ENCODE results near the gene OTOP2.
"Not testable (repeated sequence)": the region's sequence is repeated elsewhere in the genome, so short reads cannot be mapped to it uniquely, and the experiment has no call there.

OTOP2 gene

DNA sequence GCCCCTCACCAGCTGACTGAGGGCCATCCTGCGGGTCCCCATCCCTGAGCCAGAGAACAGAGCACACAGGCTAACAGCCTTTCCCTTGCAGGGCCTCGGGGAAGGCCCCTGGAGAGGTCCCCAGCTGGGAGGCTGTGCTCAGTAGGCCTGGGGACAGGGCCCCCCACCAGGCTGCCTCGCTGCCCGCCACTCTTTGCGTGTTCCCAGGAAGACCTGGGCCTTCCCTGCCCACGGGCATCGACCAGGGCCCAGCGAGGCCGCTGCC is 47.7 kb downstream of the OTOP2 start:
- ATAC-seq (no peak), DNase-seq (no peak)

DNA sequence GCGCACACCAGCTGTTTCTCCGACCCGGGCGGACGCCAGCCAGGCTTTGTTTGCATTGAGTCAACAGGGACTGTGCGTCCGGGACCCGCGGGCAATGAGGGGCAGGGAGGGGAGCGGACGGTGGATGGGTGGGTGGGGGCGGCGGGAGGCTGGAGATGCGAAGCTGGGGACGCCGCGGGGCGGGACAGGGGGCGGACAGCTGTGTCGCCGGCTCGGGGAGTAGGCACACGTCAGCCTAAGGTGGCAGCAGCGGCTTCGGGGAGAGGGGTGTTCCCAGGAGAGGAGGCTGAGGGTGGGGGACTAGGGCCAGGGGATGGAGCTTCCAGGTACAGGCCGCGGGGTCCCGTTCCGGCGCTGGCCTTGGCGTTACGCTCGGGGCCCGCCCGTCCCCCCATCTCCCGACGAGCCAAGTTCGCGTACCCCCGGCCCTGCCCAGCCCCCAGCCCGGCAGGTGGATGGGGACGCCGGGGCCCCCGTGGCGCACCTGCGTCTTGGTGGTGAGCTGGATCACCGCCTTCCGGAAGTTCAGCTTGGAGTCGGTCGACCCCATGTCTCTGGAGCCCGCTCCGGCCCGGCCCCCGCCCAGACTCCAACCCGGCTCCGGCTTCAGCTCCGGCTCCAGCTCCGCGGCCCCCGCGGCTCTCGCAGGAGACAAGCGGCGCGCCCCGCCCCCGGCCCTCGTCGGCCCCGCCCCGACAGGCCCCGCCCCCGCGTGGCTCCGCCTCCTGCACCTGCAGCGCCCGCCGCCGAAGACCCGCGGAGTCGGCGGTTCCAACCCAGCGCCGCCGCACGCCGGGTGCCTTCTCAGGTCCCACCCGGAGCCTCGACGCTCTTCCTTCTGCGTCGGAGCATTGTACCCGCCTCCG is 48.3 kb downstream of the OTOP2 start, which contains the start of gene HID1:
HID1 (minus strand) TSS at position 653 of the 866 bp plus-strand sequence; CDS start at position 550, 103 bp downstream.
- ATAC-seq (peak; percentile 86), DNase-seq (peak; percentile 82)

DNA sequence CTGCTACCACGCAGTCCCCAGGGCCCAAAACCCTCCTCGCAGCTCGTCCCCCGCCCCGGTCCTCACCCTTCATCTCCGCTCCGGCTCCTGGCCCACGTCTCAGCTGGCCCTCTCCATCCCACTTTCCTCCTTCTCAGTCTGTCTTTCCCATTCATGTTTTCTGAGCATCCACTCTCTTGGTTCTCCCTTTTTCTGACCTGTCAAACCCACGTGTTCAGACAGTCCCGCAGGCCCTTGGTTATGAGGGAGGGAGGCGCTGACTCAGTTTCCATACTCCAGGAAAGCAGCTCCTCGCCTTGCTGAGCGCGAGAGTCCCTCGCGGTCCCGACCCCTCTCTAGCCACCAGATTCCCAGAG is 48.9 kb downstream of the OTOP2 start:
- ATAC-seq = no peak

DNA sequence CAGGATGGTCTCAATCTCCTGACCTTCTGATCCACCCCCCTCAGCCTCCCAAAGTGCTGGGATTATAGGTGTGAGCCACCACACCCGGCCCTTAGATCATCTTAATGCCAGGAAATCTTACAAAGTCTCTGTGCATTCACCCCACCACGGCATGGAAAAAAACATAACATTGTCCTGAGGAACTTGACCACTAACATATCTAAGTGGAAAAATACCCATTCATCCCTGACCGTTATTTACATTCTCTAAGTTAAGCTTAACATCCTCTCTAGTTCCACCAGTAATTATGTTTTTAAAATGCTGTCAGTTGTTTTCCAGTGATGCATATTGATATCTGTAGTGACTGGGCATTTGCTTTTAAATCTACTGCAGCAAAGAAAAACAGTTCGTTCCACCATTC is 51.9 kb downstream of the OTOP2 start:
- no peak for DNase-seq
- ATAC-seq = no peak

More for the DNA sequence above, 48.9 kb downstream of the OTOP2 start:
- no peak for DNase-seq

DNA sequence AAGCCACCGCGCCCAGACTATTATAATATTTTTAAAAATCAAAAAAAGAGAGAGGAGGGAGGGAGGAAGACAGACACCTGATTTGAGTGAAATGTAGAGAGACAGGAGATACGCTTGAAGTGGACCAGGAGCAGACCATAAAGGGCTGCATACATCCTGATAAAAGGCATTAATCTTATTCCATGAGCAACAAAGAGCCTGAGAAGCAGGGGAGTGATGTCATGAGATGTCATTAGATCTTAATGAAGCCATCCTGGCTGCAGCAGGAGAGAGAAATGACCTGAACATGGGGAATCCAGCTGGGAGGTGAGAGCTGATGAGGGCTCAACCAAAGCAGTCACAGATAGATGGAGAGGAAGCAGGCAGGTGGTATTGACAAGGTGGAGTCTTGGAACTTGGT is 53.7 kb downstream of the OTOP2 start:
- DNase-seq (no peak), ATAC-seq (no peak)

DNA sequence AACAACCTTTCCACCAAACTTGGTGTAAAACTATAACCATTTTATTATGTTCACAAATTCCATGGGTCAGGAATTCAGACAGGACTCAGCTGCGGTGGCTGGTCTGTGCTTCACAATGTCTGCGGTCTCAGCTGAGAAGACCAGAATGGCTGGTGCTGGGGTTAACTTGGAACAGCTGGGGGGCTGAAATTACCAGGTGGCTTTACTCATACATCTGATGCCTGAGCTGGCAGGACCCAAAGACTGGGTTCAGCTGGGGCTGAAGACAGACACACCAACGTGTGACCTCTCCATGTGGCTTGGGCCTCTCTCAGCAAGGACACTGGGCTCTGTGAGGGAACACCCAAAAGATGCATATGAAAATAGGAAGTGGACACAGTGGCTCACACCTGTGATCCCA is 54.2 kb downstream of the OTOP2 start:
- DNase-seq (no peak), ATAC-seq (no peak)

DNA sequence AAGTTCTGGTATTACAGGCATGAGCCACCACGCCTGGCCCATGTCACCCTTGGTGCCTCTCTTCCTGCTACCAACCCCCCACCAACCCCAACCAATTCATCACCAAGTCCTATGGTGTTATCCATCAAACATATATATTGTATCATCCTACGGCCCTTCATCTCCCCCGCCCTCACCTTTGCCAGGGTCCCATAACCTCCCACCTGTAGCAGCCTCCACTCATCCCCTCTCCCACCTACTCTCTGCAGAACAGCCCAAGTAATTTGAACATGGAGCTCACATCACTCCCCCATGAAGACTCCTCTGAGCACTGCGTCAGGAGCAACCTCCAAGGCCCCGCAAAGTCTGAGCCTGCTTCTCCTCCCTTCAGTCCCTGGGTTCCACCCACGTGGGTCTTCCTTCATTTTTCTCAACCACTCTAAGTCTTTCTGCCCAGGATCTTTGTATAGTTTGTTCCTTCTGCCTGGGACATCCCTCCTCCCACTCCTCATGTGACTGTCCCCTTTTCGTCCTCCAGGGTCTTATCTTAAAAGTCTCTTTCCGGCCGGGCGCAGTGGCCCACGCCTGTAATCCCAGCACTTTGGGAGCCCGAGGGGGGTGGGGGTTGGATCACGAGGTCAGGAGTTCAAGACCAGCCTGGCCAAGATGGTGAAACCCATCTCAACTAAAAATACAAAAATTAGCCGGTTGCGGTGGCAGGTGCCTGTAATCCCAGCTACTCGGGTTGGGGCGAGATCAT is 55.5 kb downstream of the OTOP2 start:
- DNase-seq (no peak), ATAC-seq (no peak)

DNA sequence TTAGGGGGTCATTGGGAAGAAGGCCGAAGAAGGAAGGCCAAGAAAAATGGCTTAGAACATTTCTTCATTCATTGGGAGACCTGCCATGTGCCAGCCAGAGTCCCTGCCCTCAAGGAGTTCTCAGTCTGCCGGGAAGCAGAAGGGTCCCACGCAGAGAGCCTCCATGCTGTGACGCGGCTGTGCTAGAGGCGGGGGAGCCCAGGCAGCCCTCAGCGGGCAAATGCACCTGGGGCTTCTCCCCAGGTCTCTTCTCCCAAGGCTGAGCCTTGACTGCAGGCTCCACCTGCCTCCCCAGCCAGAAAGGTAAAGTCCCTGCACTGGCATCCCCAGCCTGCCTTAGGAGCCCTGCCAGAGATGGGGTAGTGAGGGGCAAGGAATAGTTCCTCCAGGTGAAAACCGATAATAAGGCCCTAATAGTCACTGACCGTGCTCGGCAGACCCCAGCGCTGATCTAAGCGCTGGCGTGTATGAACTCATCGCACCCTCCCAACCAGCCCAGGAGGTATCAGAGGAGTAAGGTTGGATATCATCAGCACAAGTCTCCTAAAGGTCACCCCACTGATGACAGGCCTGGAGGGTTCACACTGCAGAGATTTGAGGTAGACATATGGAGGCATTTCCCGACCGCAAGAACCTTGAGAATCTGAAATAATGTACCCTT is 57.4 kb downstream of the OTOP2 start:
- DNase-seq (no peak), ATAC-seq (peak; percentile 65)

DNA sequence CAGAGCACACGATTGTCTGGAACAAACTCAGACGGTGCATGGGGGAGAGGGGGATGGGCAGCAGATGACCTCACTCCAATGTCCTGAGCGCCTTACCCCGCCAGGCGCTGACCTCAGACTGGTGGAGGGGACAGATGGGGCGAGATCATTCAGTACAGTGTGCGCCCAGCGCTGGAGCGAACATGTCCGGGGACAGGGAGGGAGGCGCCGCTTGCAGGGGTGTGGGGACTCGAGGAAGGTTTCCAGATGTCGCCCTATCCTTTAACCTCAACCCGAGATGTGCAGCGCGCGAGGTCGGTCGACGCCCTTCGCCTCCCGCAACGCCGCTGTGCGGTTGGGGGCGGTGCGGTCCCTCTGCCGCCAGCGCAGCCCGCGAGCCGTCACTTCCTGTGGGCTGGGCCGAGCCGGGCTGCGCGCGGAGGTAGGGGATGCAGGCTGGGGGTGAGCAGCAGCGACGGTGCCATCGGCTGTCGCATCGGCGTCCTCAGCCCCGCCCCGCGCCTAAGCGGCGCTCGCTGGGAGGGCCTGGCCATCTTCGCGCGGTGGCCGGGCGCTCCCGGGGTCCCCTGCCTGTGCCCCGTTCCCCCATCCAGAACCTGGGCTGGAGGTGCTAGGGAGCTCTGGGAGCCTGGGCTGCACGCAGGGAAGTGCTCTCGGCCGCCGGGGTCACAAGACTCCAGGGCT is 58.0 kb downstream of the OTOP2 start:
- DNase-seq (peak; percentile 82), ATAC-seq (peak; percentile 92)

DNA sequence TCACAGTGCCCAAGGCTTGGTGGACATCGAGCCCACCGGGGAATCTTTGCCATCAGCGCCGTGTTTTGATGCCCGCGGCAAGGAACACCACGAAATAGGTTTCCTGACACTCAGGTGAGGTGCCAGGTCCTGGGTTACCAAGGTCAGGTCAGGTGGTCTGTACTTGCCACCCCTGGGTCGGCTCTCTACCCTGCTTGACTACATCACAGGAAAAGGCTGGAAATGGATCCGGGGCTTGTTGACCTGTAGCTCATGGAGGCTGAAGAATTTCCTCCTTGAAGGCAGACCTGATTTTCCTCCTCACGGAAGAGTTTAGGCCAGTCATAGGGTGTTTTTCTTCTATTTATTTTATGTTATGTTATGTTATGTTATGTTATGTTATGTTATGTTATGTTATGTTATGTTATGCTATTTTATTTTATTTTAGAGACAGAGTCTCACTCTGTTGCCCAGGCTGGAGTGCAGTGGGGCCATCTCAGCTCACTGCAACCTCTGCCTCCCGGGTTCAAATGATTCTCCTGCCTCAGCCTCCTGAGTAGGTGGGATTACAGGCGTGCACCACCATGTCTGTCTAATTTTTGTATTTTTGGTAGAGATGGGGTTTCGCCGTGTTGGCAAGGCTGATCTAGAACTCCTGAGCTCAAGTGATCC is 58.7 kb downstream of the OTOP2 start:
- not testable (repeated sequence) for ATAC-seq

More for the DNA sequence above, 58.7 kb downstream of the OTOP2 start:
- DNase-seq = not testable (repeated sequence)

All from stimulated activated naive CD8-positive, alpha-beta T cell treated with anti-CD3 and anti-CD28 coated beads, Interleukin-15, Interleukin-2, amounts not matched to agents 100 U/mL and 50 U/mL, for 24 hours (primary cell).